DMS153 treated with DMSO at 0.1 percent for 48 hours (cell line): ENCODE results near the gene CYP39A1.
A peak's percentile ranks its signal among the peaks of the same experiment; 100 is the strongest.

Experiments used
- DNase-seq: peaks from one replicate; lab custom pipeline; 2025; ENCODE audit not compliant: unreplicated experiment; lab: John Stamatoyannopoulos, UW

Gene CYP39A1, protein sequence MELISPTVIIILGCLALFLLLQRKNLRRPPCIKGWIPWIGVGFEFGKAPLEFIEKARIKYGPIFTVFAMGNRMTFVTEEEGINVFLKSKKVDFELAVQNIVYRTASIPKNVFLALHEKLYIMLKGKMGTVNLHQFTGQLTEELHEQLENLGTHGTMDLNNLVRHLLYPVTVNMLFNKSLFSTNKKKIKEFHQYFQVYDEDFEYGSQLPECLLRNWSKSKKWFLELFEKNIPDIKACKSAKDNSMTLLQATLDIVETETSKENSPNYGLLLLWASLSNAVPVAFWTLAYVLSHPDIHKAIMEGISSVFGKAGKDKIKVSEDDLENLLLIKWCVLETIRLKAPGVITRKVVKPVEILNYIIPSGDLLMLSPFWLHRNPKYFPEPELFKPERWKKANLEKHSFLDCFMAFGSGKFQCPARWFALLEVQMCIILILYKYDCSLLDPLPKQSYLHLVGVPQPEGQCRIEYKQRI

DNA sequence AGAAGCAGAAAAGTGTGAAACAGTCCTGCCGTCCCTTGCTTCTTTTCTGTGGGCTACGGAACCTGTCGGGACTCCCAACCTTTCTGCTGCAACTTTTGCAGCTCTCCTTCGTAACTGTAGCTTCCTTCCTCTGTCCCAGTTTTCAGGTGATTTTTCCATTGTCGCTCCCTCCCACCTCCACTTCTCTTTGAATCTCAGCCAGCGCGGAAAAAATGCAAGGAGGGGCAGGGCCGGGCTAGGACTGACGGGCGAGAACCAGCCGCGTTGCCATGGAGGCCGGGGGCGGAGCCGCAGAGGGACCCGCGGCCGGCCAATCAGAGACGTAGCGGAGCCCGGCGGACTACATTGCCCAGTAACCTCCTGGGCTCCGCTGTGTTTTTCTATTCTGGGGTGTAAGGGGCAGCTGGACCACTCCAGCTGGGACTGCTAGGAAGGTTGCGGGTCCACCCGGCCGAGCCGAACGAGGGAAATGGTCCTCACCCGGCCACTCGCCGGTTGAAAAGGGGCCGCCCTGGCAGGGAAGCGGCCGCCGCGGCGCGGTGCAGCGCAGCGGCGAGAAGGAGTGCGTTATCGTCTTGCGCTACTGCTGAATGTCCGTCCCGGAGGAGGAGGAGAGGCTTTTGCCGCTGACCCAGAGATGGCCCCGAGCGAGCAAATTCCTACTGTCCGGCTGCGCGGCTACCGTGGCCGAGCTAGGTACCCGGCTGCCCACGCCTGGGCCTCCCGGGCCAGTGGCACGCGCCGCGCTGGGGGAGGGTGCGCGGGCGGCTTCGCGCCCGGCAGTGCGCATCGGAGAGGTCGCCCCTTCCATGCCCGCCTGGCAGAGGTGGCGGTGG, at the start of gene CYP39A1, which contains the start of gene SLC25A27:
CYP39A1 (minus strand) TSS at position 216 of the 836 bp plus-strand sequence. CDS start 236 bp downstream, outside the sequence.
SLC25A27 (plus strand) TSS at position 373 of the 836 bp plus-strand sequence; CDS start at position 591, 218 bp downstream.
- DNase-seq, result peak; percentile 85

DNA sequence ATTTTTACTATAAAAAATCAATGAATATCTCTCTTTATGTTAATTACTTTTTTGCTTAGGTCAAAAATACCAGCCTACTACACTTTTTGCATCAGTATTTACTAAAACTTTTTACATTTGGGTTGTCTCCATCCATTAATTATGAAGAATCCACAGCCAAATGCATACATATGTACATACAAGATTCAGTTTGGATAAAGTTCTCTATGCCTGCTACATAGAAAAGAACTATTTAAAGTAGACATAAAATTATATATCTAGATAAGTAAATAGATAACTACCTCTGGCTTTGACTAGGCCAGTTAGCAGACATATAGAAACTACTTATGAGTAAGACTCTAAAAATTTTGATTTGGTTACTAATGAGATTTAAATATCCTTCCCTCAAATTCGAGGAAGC, 47.4 kb upstream of the CYP39A1 start:
- DNase-seq, result no peak

DNA sequence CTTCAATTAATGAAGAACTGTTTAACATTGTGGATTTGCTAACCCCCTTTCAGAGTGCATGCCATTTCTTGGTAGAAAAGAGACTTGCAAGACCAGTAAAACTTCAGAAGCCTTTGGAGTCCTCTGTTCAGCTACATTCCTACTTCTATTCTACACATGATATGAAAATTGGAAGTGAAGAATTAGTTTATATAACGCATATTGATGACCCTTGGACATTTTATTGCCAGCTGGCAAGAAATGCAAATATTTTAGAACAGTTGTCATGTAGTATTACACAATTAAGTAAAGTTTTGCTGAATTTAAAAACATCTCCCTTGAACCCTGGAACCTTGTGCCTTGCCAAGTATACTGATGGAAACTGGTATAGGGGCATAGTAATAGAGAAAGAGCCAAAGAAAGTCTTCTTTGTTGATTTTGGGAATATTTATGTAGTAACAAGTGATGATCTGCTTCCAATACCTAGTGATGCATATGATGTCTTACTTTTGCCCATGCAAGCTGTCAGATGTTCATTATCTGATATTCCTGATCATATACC, 38.4 kb upstream of the CYP39A1 start:
- DNase-seq, result no peak

DNA sequence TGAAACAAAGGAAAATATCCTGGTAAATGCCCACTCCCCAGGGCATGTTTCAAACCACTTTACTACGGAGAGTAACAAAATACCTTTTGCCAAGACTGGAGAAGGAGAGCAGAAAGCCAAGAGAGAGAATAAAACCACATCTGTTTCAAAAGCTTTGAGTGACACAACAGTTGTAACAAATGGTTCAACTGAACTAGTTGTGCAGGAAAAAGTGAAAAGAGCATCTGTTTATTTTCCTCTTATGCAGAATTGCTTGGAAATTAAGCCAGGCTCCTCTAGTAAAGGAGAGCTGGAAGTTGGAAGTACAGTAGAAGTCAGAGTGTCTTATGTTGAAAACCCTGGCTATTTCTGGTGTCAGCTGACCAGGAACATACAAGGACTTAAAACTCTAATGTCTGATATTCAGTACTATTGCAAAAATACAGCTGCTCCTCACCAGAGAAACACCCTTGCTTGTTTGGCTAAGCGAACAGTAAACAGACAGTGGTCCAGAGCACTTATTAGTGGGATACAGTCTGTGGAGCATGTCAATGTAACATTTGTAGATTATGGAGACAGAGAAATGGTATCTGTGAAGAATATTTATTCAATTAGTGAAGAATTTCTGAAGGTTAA, 37.6 kb upstream of the CYP39A1 start:
- no peak for DNase-seq

DNA sequence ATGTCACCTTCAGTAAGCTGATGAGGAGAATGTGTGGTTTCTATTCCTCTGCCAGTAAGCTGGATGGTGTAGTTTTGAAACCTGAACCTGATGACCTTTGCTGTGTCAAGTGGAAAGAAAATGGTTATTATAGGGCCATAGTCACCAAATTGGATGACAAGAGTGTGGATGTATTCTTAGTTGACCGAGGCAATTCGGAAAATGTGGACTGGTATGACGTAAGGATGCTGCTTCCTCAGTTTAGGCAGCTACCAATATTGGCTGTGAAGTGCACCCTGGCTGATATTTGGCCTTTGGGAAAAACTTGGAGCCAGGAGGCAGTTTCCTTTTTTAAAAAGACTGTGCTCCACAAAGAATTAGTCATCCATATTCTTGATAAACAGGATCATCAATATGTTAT, 37.0 kb upstream of the CYP39A1 start:
- DNase-seq, result no peak

DNA sequence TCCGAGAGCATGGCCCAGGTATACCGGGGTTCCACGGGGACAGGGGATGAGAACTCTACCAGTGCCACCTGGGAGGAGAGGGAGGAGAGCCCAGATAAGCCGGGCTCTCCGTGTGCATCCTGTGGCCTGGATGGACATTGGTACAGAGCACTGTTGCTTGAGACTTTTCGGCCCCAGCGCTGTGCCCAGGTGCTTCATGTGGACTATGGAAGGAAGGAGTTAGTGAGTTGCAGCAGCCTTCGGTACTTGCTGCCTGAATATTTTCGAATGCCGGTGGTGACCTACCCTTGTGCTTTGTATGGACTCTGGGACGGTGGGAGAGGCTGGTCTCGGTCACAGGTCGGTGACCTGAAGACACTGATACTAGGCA, 36.3 kb upstream of the CYP39A1 start:
- DNase-seq, result no peak

DNA sequence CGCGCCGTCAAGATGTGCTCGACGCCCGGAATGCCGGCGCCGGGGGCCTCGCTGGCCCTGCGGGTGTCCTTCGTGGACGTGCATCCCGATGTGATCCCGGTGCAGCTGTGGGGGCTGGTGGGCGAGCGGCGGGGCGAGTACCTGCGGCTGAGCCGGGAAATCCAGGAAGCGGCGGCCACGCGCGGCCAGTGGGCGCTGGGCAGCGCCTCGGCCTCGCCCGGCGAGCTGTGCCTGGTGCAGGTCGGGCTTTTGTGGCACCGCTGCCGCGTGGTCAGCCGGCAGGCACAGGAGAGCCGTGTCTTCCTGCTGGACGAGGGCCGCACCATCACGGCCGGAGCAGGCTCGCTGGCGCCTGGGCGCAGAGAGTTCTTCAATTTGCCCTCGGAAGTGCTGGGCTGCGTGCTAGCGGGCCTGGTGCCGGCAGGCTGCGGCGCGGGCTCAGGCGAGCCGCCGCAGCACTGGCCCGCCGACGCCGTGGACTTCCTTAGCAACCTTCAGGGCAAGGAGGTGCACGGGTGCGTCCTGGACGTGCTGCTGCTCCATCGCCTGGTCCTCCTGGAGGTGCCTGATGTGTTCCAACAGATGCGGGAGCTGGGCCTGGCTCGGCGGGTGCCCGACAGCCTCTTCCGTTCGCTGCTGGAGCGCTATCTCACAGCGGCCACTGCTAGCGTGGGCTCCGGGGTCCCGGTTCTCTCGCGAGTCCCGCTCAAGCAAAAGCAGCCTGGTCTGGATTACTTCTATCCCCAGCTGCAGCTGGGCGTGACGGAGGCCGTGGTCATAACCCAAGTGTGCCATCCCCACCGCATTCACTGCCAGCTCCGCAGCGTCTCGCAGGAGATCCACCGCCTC, 35.7 kb upstream of the CYP39A1 start:
- DNase-seq, result no peak

DNA sequence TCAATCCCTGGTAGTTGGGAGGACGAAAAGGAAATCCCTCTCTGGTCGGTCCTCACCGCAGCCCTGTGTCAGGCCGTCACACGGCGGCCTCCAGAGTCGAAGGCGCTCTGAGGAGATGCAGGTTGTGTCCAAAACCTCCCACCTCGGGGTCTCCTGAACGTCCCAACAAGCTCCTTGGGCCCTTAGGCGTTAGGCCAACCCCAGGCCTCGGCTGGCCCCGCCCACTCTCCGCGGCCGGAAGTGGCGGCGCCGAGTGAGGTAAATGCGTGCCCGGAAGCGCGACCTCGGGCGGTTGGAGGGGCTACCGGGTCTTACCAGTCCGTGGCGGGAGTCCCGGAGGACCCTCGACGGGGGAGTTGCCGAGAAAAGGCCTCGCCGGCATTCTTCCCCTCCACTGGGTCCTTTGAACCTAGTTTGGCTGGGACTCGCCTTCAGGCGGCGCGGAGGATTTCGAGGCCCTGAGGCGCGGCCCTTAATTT, 35.0 kb upstream of the CYP39A1 start, which contains the start of gene TDRD6:
TDRD6 (plus strand) TSS at position 267 of the 479 bp plus-strand sequence. CDS start 244 bp downstream, outside the sequence.
- no peak for DNase-seq

DNA sequence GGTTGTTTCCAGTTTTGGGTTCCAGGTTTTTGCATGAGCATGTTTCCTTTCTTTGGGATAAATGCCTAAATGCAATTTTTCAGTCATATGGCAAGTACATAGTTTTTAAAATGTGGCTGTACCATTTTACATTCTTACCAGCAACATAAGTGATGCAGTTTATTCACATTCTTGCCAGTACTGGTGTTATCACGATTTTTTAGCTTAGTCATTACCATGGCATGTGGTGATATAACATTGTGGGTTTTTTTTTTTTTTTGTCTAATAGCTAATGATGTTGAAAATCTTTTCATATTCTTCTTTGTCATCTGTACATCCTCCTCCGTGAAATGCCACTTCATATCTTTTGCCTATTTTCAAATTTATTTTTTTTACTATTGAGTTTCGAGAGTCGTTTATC, 32.2 kb upstream of the CYP39A1 start:
- DNase-seq, result no peak

DNA sequence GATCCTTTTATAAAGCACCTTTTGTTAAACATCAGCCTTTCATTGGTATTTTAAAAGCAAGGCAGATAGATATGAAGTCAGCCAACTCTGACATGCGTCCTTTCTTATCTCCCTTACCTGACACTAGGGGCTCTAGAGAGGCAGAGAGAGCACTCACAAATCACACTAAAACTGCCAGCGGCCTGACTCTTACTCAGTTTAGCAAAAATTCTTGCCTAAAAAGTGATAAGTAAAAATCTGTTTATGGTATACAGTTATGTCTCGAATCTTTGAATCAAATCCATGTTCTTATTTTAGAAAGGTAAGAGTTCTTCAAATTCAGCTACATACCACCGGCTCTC, 24.7 kb upstream of the CYP39A1 start:
- no peak for DNase-seq

DNA sequence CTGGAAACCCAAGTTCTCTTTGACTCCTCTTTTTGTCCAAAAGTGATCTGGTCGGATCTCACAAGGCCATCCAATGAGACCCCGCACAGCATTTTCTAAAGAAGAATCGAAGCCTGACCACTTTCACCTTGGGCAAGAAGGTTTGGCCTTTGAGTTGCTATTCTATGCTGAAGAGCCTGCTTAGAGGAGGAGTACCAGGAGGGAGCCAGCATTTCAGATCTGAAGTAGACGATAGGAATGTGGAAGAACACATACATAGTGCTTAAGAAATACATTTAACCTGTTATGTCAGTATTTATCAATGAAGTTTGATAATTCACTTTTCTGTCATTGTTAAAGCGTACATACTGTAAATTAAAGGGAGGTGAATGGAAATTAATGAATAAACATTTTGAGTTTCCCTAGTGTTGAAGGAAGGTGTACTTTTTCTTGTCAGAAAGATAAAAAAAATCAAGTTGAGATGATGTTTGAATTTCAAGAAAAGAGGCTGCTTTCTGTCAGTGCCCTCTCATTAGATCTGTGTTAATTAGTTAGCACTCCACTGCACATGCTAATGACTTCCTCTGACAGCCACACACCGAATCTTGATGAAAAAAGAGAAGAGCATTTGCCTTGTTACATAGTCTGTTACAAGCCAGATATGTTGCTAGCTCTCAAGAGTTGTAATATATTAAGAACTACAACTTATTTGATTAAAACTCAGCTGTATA, 24.1 kb upstream of the CYP39A1 start:
- DNase-seq, result no peak

DNA sequence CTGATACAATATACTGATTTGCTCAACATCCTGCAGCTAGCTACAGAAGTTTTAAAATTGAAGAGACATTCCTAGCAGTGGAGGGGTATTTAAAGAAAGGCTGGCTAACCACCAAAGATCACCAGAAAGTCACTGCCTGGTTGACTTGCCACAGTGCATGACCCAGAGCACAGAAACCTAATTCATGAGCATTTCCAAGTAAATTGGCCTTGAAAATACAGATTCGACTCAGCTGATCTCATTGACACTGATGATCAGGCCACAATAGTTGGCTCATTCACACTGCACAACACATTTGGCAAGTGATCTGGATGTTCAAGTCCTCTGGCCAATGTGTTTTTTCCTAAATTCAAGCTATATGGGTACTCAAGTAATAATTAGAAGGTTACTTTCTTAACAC, 21.8 kb upstream of the CYP39A1 start:
- no peak for DNase-seq

DNA sequence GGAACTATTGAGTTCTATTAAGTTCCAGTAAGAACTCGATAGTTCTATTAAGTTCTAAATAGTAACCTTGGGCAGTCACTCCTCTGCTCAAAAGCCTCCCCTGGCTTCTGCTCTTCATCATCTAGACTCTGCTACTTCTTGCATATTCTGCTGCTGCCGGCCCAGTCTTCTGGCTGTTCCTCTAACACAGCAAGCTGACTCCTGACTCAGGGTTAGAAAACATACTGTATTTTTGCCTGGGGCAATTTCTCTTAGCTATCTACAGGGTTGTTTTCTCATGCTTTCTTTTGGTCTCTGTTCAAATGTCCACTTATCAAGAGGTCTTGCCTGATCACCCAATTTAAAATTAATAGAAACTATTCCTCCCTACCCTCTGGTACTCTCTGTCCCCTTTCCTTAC, 14.8 kb upstream of the CYP39A1 start:
- DNase-seq, result no peak

DNA sequence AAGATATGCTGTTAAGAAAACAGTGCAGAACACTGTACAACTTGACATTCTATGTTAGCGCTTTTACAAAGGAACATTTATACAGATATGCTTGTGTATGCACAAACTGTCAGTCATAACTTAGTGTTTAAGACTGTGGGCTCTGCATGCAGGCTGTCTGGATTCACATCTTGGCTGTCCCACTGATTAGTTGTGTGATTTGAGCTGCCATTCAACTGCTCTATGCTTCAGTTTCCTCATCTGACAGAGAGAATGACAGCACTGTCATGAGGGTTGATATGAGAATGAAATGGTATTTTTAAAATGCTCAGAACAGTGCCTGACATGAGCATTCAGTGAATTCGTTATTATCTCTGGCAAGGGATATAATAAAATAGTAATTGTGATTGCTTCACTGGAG, 8.9 kb upstream of the CYP39A1 start:
- no peak for DNase-seq

DNA sequence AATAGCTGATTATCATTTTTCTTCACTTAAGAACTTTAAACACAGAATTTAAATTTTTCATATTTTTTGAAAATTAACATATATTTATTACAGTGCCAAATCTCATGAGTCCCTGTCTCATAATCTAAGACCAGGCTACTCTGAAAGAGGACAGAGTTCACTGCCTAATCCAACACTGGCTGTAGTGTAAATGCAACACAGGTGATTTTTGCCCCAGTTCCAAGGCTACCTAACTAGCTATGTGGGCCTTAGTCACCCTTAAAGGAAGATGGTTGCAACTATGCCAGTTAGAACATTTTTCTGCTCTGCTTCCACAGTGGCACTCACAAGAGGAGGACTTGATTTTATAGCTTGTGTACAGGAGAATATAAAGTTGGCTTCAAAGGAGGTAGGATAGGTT, 5.0 kb upstream of the CYP39A1 start:
- DNase-seq, result no peak

DNA sequence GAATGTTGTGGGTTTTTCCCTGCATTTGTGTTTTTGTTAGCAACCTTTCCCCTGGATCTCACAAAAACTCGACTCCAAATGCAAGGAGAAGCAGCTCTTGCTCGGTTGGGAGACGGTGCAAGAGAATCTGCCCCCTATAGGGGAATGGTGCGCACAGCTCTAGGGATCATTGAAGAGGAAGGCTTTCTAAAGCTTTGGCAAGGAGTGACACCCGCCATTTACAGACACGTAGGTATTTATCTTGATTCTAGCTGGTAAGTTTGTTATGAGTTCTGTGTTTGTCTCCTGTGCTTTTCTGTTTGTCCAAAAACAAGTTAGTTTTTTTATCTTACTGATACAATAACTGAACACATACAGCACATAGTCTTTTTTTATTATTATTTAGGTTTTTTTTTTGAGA, 3.2 kb upstream of the CYP39A1 start:
- DNase-seq, result no peak

DNA sequence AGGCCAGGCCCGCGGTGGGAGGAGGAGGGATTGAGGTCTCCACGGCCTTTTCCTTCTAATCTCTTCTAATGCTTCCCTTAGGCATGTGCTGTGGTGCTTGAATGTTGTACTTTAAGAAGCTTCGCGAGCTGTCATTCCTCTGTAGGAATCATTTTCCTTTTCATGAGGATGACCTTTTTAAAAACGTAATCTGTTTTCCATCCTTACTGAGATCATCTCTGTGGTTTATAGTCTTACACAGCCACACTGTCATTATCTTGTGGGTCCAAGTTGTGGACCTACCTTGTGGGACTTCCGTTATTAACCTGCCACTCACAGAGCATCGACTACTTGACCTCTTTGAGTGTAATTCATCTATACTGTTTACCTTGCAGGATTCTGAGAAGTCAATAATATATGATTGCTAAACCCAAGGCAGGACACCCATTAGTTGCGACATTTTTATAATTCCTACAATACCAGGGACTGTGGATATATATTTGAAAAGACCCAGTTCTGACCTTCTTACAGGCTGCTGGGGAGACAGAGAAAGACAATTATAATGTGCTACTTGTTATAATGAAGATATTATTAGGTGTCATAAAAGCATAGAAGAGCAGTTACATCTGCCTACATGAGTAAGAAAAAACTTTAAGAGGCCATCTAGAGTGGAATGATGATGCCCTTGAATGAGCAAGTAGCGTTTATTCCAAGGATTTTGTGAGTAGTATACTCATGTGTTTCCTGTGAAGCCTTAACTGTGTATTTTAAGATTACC, 999 bp upstream of the CYP39A1 start:
- DNase-seq, result no peak

DNA sequence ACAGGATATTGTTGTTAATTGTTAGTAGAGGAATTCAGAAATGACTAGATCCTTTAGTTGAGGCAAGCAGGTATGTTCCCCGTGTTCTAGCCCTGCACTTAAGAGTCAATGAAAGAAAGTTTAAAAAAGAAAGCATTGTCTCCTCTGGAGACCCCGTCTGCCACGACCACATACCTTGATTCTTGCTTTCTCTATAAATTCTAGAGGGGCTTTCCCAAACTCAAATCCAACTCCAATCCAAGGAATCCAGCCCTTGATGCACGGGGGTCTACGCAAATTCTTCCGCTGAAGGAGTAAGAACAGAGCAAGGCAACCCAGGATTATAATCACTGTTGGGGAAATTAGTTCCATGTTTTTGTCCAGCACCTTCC, 401 bp downstream of the CYP39A1 start:
- DNase-seq, result no peak

DNA sequence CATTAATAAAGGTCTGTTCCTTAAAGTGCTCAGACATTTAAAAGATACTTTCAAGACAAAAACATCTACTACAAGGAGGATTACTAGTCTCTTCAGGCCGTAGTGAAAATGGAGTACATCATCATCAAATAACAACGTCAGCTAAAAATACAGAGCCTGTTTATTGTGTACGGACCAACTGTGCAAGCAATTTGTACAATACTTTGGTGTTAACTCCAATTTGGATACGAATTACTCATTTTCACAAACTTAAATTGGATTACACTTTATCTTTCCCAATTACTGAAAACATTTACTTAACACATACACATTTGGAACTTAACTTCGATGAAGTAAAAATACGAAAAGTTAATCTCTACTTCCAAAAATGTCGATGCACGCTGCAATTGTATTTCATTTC, 802 bp downstream of the CYP39A1 start:
- no peak for DNase-seq
